ENCODE data around the gene CHTOP. TPM values are rescaled to one million over a fixed set of nuclear protein-coding genes. Genes with fewer than 3 reads are reported as not detected.

Gene CHTOP
- total and polyA plus RNA-seq, 2 of the 13 experiments (the other 11 are each of a cell fraction or from before 2014, with no cell fraction given) = 38.0 to 51.9 TPM

GRCh38 chr1:153633754-153634665 lies at the start of gene CHTOP (continued):
- TF ChIP-seq THRA (CRISPR knock-in tag; IDR thresholded peaks at IDR 0.05; ENCODE audit: borderline replicate concordance) (0 out of 2 replicates have a peak, but pooled peaks have one; percentile 21), SRSF4 (IDR thresholded peaks at IDR 0.05; ENCODE audit: low read depth, low read length, poor library complexity, severe bottlenecking) (no peak), ARID4A (CRISPR knock-in tag; IDR thresholded peaks at IDR 0.05; ENCODE audit: borderline replicate concordance) (peak; percentile 94), REST (IDR thresholded peaks at IDR 0.05; ENCODE audit: borderline replicate concordance in 1 of 2, low read depth in 1 of 2, low read length in 2 of 2) (peak in 1 of 2 experiments; percentile 12; a peak in 1 of 4 replicates), ZNF619 (CRISPR knock-in tag; IDR thresholded peaks at IDR 0.05) (peak; percentile 69; the same call in 1 of the 2 replicates), DNMT3B (CRISPR knock-in tag; conservative IDR thresholded peaks at IDR 0.05) (peak; percentile 65; the same call in 1 of the 2 replicates), ZNF614 (CRISPR knock-in tag; IDR thresholded peaks at IDR 0.05; ENCODE audit: borderline replicate concordance) (peak; percentile 74; the same call in 1 of the 2 replicates), HOXA9 (CRISPR knock-in tag; IDR thresholded peaks at IDR 0.05; ENCODE audit: borderline replicate concordance) (no peak), ZBTB1 (CRISPR knock-in tag; IDR thresholded peaks at IDR 0.05; ENCODE audit: borderline replicate concordance) (no peak), RFXAP (CRISPR knock-in tag; IDR thresholded peaks at IDR 0.05; ENCODE audit: borderline replicate concordance) (peak; percentile 66; the same call in 1 of the 2 replicates), HNRNPUL1 (IDR thresholded peaks at IDR 0.05; ENCODE audit: low read depth, low read length) (no peak), GZF1 (CRISPR knock-in tag; IDR thresholded peaks at IDR 0.05) (no peak), ZNF816 (CRISPR knock-in tag; IDR thresholded peaks at IDR 0.05; ENCODE audit: borderline replicate concordance) (peak; percentile 66; the same call in 1 of the 2 replicates), SIX1 (CRISPR knock-in tag; IDR thresholded peaks at IDR 0.05; ENCODE audit: borderline replicate concordance) (no peak), WIZ (CRISPR knock-in tag; IDR thresholded peaks at IDR 0.05) (no peak), SRSF1 (optimal IDR thresholded peaks at IDR 0.05; ENCODE audit: low read depth, low read length) (peak; percentile 98)

All from HepG2 (cell line).